H1 (cell line): Measurements from ENCODE around the gene DDX11. TPM values are rescaled to one million over a fixed set of nuclear protein-coding genes. Genes with fewer than 3 reads are reported as not detected.
"Not testable (repeated sequence)": the region's sequence is repeated elsewhere in the genome, so short reads cannot be mapped to it uniquely, and the experiment has no call there.

ENCODE experiments used
- CTCF ChIA-PET: fragments of 300-600 bp; sonication (Branson Sonifier 250); formaldehyde crosslinking; loops from one replicate; lab custom pipeline; 2021; ENCODE audit not compliant: partially characterized antibody; lab: Charles Lee
- POLR2A ChIA-PET: fragments of 300-600 bp; sonication (Branson Sonifier 250); formaldehyde crosslinking; loops from one replicate; lab custom pipeline; 2021; ENCODE audit warnings: inconsistent platforms; ENCODE audit not compliant: partially characterized antibody; lab: Charles Lee
- DNase-seq, 2 experiments: peaks; one replicate each; pipeline versions ENCODE4 v3.0.0 to v3.0.0-alpha.2; 2010 to 2022; ENCODE audit warnings: low spot score in 2 of 2, low read depth in 1 of 2, mixed read lengths in 1 of 2
- FAIRE-seq: peaks from 2 replicates; lab custom pipeline; 2011; peaks lifted over from hg19 to GRCh38; lab: Jason Lieb, UNC
- H2AFZ ChIP-seq: 2 replicates; pipeline ENCODE4 v1.8.1; 2012; ENCODE audit warnings: low read length, inconsistent platforms
- H2AK5ac ChIP-seq: 2 replicates; pipeline ENCODE4 v1.6.1; 2013; ENCODE audit warnings: low read depth, low read length
- H2BK120ac ChIP-seq: replicated peaks from 2 replicates; pipeline ENCODE3; 2013; ENCODE audit warnings: low read depth, low read length, inconsistent platforms
- H2BK12ac ChIP-seq: 2 replicates; pipeline ENCODE4 v1.6.1; 2013; ENCODE audit warnings: low read depth, low read length
- H2BK15ac ChIP-seq: 2 replicates; pipeline ENCODE4 v1.6.1; 2013; ENCODE audit warnings: low read length
- H2BK20ac ChIP-seq: 2 replicates; pipeline ENCODE4 v1.6.1; 2013; ENCODE audit warnings: low read length
- H2BK5ac ChIP-seq: 2 replicates; pipeline ENCODE4 v1.6.1; 2013; ENCODE audit warnings: low read depth, low read length
- H3K14ac ChIP-seq: 2 replicates; pipeline ENCODE4 v1.6.1; 2013; ENCODE audit warnings: inconsistent platforms; ENCODE audit not compliant: insufficient read length
- H3K18ac ChIP-seq: 2 replicates; pipeline ENCODE4 v1.6.1; 2013; ENCODE audit warnings: low read length; ENCODE audit errors: extremely low read depth
- H3K23ac ChIP-seq: 2 replicates; pipeline ENCODE4 v1.6.1; 2013; ENCODE audit warnings: inconsistent platforms; ENCODE audit not compliant: insufficient read length
- H3K23me2 ChIP-seq: 2 replicates; pipeline ENCODE4 v1.6.1; 2013; ENCODE audit warnings: low read depth, low read length
- H3K27ac ChIP-seq: 2 replicates; pipeline ENCODE4 v1.6.1; 2011; ENCODE audit warnings: low read depth, low read length, inconsistent platforms
- H3K27me3 ChIP-seq, 4 experiments: replicated peaks in 1 of 4; 1 replicate in 1 of 4; 2 replicates in 3 of 4; pipeline versions ENCODE4 v1.6.1 to v1.8.1; 2011 to 2013; ENCODE audit warnings: low read length in 3 of 4, mild to moderate bottlenecking in 3 of 4, inconsistent platforms in 2 of 4, mixed read lengths in 2 of 4, moderate library complexity in 1 of 4; ENCODE audit not compliant: control insufficient read depth in 3 of 4, insufficient read depth in 3 of 4; ENCODE audit errors: extremely low read depth in 1 of 4
- H3K36me3 ChIP-seq, 4 experiments: 2 replicates each; pipeline versions ENCODE4 v1.6.1 to v1.8.1; 2011 to 2013; ENCODE audit warnings: mild to moderate bottlenecking in 4 of 4, low read length in 3 of 4, moderate library complexity in 2 of 4, control low read depth in 1 of 4, inconsistent platforms in 1 of 4; ENCODE audit not compliant: insufficient read depth in 4 of 4, control insufficient read depth in 2 of 4
- H3K4ac ChIP-seq: replicated peaks from 2 replicates; pipeline ENCODE3; 2013; ENCODE audit warnings: low read length, low read depth, mixed read lengths, inconsistent platforms; ENCODE audit not compliant: insufficient read length
- H3K4me1 ChIP-seq, 4 experiments: replicated peaks in 1 of 4; 1 replicate in 1 of 4; 2 replicates in 3 of 4; pipeline versions ENCODE4 v1.6.1 to v1.8.1; 2011 to 2013; ENCODE audit warnings: low read length in 3 of 4, inconsistent platforms in 2 of 4, mixed read lengths in 1 of 4; ENCODE audit not compliant: insufficient read depth in 4 of 4, control insufficient read depth in 3 of 4
- H3K4me2 ChIP-seq, 2 experiments: 2 replicates each; pipeline versions ENCODE4 v1.6.1 to v1.8.1; 2011 to 2013; ENCODE audit warnings: low read depth in 2 of 2, low read length in 2 of 2, control low read depth in 1 of 2, inconsistent platforms in 1 of 2, mild to moderate bottlenecking in 1 of 2; ENCODE audit not compliant: insufficient read depth in 1 of 2
- H3K4me3 ChIP-seq, 4 experiments: fragments of 200-600, 300-600 bp in 1 of 4; sonication (generic), shearing (Covaris generic), sonication (Bioruptor Twin) in 1 of 4; 2 replicates each; pipeline versions ENCODE4 v1.5.1 to v1.8.1; 2011 to 2016; ENCODE audit warnings: low read length in 4 of 4, low read depth in 3 of 4, control low read depth in 2 of 4, inconsistent platforms in 2 of 4, mild to moderate bottlenecking in 2 of 4, mixed read lengths in 1 of 4, moderate library complexity in 1 of 4; ENCODE audit not compliant: insufficient read depth in 2 of 4; ENCODE audit errors: extremely low read depth in 1 of 4
- H3K56ac ChIP-seq: replicated peaks from 2 replicates; pipeline ENCODE3; 2013; ENCODE audit warnings: low read depth, mild to moderate bottlenecking, mixed read lengths, low read length, inconsistent platforms; ENCODE audit not compliant: insufficient read length
- H3K79me1 ChIP-seq: 2 replicates; pipeline ENCODE4 v1.6.1; 2013; ENCODE audit warnings: low read depth, low read length, control low read depth
- H3K79me2 ChIP-seq, 2 experiments: 2 replicates each; pipeline versions ENCODE4 v1.6.1 to v1.8.1; 2012 to 2013; ENCODE audit warnings: low read length in 2 of 2, mild to moderate bottlenecking in 2 of 2, inconsistent platforms in 1 of 2; ENCODE audit not compliant: insufficient read depth in 2 of 2, control insufficient read depth in 1 of 2
- H3K9ac ChIP-seq, 4 experiments: replicated peaks in 1 of 4; 1 replicate in 1 of 4; 2 replicates in 3 of 4; pipeline versions ENCODE4 v1.6.1 to v1.8.1; 2011 to 2013; ENCODE audit warnings: low read depth in 3 of 4, low read length in 3 of 4, control low read depth in 2 of 4, mild to moderate bottlenecking in 2 of 4, moderate library complexity in 2 of 4, inconsistent platforms in 1 of 4; ENCODE audit errors: extremely low read depth in 1 of 4
- H3K9me3 ChIP-seq, 2 experiments: 2 replicates each; pipeline versions ENCODE4 v1.6.1 to v1.8.1; 2012 to 2013; ENCODE audit warnings: mild to moderate bottlenecking in 2 of 2, moderate library complexity in 2 of 2, control low read depth in 1 of 2, inconsistent platforms in 1 of 2, low read depth in 1 of 2, low read length in 1 of 2, mixed read lengths in 1 of 2; ENCODE audit not compliant: insufficient read depth in 2 of 2
- H4K20me1 ChIP-seq, 2 experiments: replicated peaks in 1 of 2; 2 replicates each; pipeline versions ENCODE3 to v1.8.1; 2011 to 2013; ENCODE audit warnings: inconsistent platforms in 2 of 2, low read length in 2 of 2, mild to moderate bottlenecking in 1 of 2; ENCODE audit not compliant: insufficient read depth in 2 of 2, control insufficient read depth in 1 of 2
- H4K5ac ChIP-seq: 2 replicates; pipeline ENCODE4 v1.6.1; 2013; ENCODE audit warnings: low read length, low read depth, mixed read lengths, inconsistent platforms; ENCODE audit not compliant: insufficient read length
- H4K8ac ChIP-seq: 2 replicates; pipeline ENCODE4 v1.8.0; 2013; ENCODE audit warnings: mild to moderate bottlenecking, moderate library complexity, low read length, inconsistent platforms; ENCODE audit not compliant: insufficient read depth; ENCODE audit errors: extremely low read depth
- H4K91ac ChIP-seq: replicated peaks from 2 replicates; pipeline ENCODE3; 2013; ENCODE audit warnings: low read length, mixed read lengths, inconsistent platforms; ENCODE audit not compliant: insufficient read length
- WGBS, 2 experiments: shearing (Covaris generic) in 1 of 2; methylation state at CpG; one replicate each; pipeline versions ENCODE4 v1.1.6 to v1.1.7; 2013 to 2015; ENCODE audit warnings: low lambda C conversion rate in 2 of 2, mixed read lengths in 2 of 2, inconsistent platforms in 1 of 2, low coverage in 1 of 2, missing lambda C conversion rate in 1 of 2; ENCODE audit not compliant: insufficient replicate concordance in 2 of 2, insufficient coverage in 1 of 2, insufficient read length in 1 of 2; ENCODE audit errors: extremely low coverage in 1 of 2, missing lambda C conversion rate in 1 of 2; 5-methylcytosine and 5-hydroxymethylcytosine counted together
- polyA plus RNA-seq, 7 experiments: library from polyadenylated mRNA; depleted of rRNA in 3 of 7; stranded (reverse) in 5 of 7; unstranded in 2 of 7; fragments of >200 nt in 5 of 7; fragments of 200-250 nt in 2 of 7; gene quantifications; 1 replicate in 5 of 7; 2 replicates in 1 of 7; 4 replicates in 1 of 7; pipeline versions ENCODE4 v1.2.1 to v1.2.3, GENCODE V29; 2011 to 2013; ENCODE audit warnings: missing spikeins in 2 of 7, mixed read lengths in 2 of 7
- total RNA-seq: library from RNA; stranded (reverse); fragmentation: NEBNext Ultra II Directional; extraction: Animal tissue kit (Norgen Biotek cat#: 25700); gene quantifications from 2 replicates; pipeline ENCODE4 v1.2.1, GENCODE V29; 2021

The DDX11 gene
- total and polyA plus RNA-seq, 2 of the 8 experiments (the other 6 are each of a cell fraction or from before 2014, with no cell fraction given) = 61.6 to 141 TPM

GRCh38 chr12:31091629-31092028 lies 18.0 kb downstream of the DDX11 start:
- H3K14ac ChIP-seq, H3K9me3 ChIP-seq, H2BK120ac ChIP-seq, H3K27me3 ChIP-seq, POLR2A ChIA-PET, H3K4me2 ChIP-seq, H4K8ac ChIP-seq, H2AK5ac ChIP-seq, FAIRE-seq, H3K18ac ChIP-seq, H3K56ac ChIP-seq, H2BK15ac ChIP-seq, H3K23ac ChIP-seq, H3K23me2 ChIP-seq, H3K79me2 ChIP-seq, H3K4me3 ChIP-seq, H3K79me1 ChIP-seq, CTCF ChIA-PET, DNase-seq, H4K5ac ChIP-seq, H3K27ac ChIP-seq, H4K91ac ChIP-seq, H2BK20ac ChIP-seq, H2BK12ac ChIP-seq, H2AFZ ChIP-seq, H3K4ac ChIP-seq, H3K4me1 ChIP-seq, H2BK5ac ChIP-seq, H3K9ac ChIP-seq, H4K20me1 ChIP-seq: not testable (repeated sequence)
- peaks cover 4 to 37% (median 21%) of the 10 kb centered on the region in 4 experiments; a peak in 6 of 8 replicates for H3K36me3 ChIP-seq
- WGBS, 2 experiments = 93% methylated on average over 16 of the region's 19 CpGs; no CpG with 5 or more reads in 1 of the 2 experiments

GRCh38 chr12:31092718-31093117 lies 19.1 kb downstream of the DDX11 start:
- not testable (repeated sequence) for H4K20me1 ChIP-seq, H3K23me2 ChIP-seq, H2BK120ac ChIP-seq, H2AFZ ChIP-seq, H3K23ac ChIP-seq, H3K27me3 ChIP-seq, H2BK5ac ChIP-seq, H3K27ac ChIP-seq, H3K56ac ChIP-seq, H4K5ac ChIP-seq, H2BK20ac ChIP-seq, H3K79me1 ChIP-seq, H4K91ac ChIP-seq, H3K4me2 ChIP-seq, H3K4me3 ChIP-seq, H3K18ac ChIP-seq, DNase-seq, H3K79me2 ChIP-seq, H3K4ac ChIP-seq, H2AK5ac ChIP-seq, H2BK15ac ChIP-seq, H3K9me3 ChIP-seq, FAIRE-seq, H4K8ac ChIP-seq, H2BK12ac ChIP-seq, H3K9ac ChIP-seq, H3K14ac ChIP-seq, H3K4me1 ChIP-seq
- peaks cover 5 to 42% (median 22%) of the 10 kb centered on the region in 4 experiments; a peak in 6 of 8 replicates for H3K36me3 ChIP-seq
- ChIA-PET CTCF (interaction anchor here (0.6 kb wide), 1 partner anchor 89 kb away, joined by 3 read pairs; no protein-coding TSS in a partner anchor), POLR2A (interaction anchor here (0.6 kb wide), 1 partner anchor 1013 kb away, joined by 3 read pairs; no protein-coding TSS in a partner anchor)
- WGBS, 2 experiments = 90% methylated on average over 6 of the region's 8 CpGs; no CpG with 5 or more reads in 1 of the 2 experiments
